Measurements from ENCODE around the gene ATP13A3.

ATP13A3 gene

GRCh38 chr3:194399874-194400411 is 86.9 kb downstream of the ATP13A3 start:
- DNase-seq = no peak
- Mint-ChIP-seq H3K27me3 (peaks cover 17 to 34% of the 10 kb centered on the region in 2 donors), H3K9me3 (no peaks in the 10 kb centered on the region), H3K4me3 (no peak overlapping the region), H3K27ac (no peak overlapping the region), H3K36me3 (ENCODE audit: insufficient read depth) (peaks cover 10% of the 10 kb centered on the region), H3K4me1 (ENCODE audit: low read depth in 2 of 2) (peaks cover 21 to 25% of the 10 kb centered on the region in 2 donors)
- ATAC-seq (replicated peaks) = no peak

- DNase-seq = no peak
- ATAC-seq (replicated peaks) = no peak
- H3K36me3 Mint-ChIP-seq (ENCODE audit: insufficient read depth) = peaks cover 7% of the 10 kb centered on the region
- H3K27me3 Mint-ChIP-seq = peaks cover 17 to 34% of the 10 kb centered on the region in 2 donors
- peaks cover 21 to 25% of the 10 kb centered on the region in 2 donors for H3K4me1 Mint-ChIP-seq (ENCODE audit: low read depth in 2 of 2)
- peak within 1 kb of the TSS; percentile 77 to 89 for H3K4me3 Mint-ChIP-seq
- no peak within 1 kb of the TSS for H3K27ac Mint-ChIP-seq
- no peaks in the 10 kb centered on the region for H3K9me3 Mint-ChIP-seq
Observed at GRCh38 chr3:194399166-194399565, 87.6 kb downstream of the ATP13A3 start, which contains the start of gene GP5. GP5 (minus strand) TSS chr3:194399266; CDS start chr3:194398282, 984 bp downstream.

- peaks cover 7% of the 10 kb centered on the region for H3K36me3 Mint-ChIP-seq (ENCODE audit: insufficient read depth)
Observed at GRCh38 chr3:194397757-194398312, 89.0 kb downstream of the ATP13A3 start.

GRCh38 chr3:194396859-194397756 is 89.7 kb downstream of the ATP13A3 start:
- ATAC-seq (replicated peaks) (peak; percentile 62), DNase-seq (peak in 1 of 3 experiments; percentile 10)
- peaks cover 21 to 25% of the 10 kb centered on the region in 2 donors for H3K4me1 Mint-ChIP-seq (ENCODE audit: low read depth in 2 of 2)
- no peaks in the 10 kb centered on the region for H3K9me3 Mint-ChIP-seq
- H3K4me3 Mint-ChIP-seq = peak overlapping the region; percentile 77 to 89
- H3K27me3 Mint-ChIP-seq = peaks cover 17 to 34% of the 10 kb centered on the region in 2 donors
- H3K36me3 Mint-ChIP-seq (ENCODE audit: insufficient read depth) = peaks cover 7% of the 10 kb centered on the region
- peak overlapping the region in 1 of 2 donors; percentile 57 for H3K27ac Mint-ChIP-seq

More at GRCh38 chr3:194397757-194398312, 89.0 kb downstream of the ATP13A3 start:
- peak; percentile 51 for ATAC-seq (replicated peaks)
- Mint-ChIP-seq H3K27ac (peak overlapping the region in 1 of 2 donors; percentile 57), H3K9me3 (no peaks in the 10 kb centered on the region), H3K4me1 (ENCODE audit: low read depth in 2 of 2) (peaks cover 21 to 25% of the 10 kb centered on the region in 2 donors), H3K4me3 (peak overlapping the region; percentile 77 to 89), H3K27me3 (peaks cover 17 to 34% of the 10 kb centered on the region in 2 donors)
- DNase-seq = peak in 1 of 3 experiments; percentile 12

DNA sequence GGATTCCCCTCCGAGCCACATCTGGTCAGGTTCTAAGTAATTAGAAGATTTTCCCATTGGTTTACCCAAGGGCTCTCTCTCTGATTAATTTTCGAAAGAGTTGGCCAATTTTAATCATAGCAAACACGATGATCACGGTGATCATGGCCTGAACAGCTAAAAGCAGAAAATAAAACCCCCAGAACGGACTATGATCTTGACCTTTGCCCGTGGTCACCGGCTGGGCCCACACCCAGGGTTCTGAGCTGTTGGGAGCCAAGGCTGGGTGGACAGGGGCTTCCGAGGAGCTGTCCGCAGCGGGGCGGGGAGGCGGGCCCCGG is 90.3 kb downstream of the ATP13A3 start:
- H3K4me3 Mint-ChIP-seq = peak overlapping the region; percentile 77 to 89
- peaks cover 17 to 34% of the 10 kb centered on the region in 2 donors for H3K27me3 Mint-ChIP-seq
- H3K27ac Mint-ChIP-seq = no peak overlapping the region
- DNase-seq = no peak
- H3K36me3 Mint-ChIP-seq (ENCODE audit: insufficient read depth) = peaks cover 7% of the 10 kb centered on the region
- peaks cover 21 to 25% of the 10 kb centered on the region in 2 donors for H3K4me1 Mint-ChIP-seq (ENCODE audit: low read depth in 2 of 2)
- H3K9me3 Mint-ChIP-seq = no peaks in the 10 kb centered on the region
- no peak for ATAC-seq (replicated peaks)

DNA sequence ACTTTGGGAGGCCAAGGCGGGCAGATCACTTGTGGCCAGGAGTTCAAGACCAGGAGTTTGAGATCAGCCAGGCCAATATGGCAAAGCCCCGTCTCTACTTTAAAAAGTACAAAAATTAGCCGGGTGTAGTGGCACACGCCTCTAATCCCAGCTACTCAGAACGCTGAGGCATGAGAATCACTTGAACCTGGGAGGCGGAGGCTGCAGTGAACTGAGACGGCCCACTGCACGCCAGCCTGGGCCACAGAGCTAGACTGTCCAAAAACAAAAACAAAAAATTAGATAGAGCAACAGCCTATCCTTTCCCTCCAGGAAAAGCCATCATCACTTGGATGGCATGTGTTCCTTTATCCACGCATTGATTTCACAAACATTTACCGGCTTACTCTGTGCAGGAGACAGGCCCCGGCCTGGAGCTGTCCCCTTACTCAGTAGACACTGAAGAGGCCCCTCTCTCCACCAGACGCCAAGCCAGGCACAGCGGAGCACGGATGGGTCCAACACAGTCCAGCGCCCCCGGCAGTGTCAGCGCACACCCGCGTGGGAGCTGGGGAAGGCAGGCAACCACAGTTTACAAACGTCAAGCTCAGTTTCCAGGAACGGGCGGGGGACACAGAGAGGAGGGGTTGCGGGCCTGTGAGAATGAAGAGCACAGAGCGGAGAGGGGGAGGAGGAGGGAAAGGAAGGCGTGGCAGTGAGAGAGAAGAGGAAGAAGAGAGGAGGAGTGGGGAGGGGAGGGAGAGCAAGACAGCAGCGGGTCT is 90.8 kb downstream of the ATP13A3 start:
- ATAC-seq (replicated peaks) (peak; percentile 40), DNase-seq (no peak)
- Mint-ChIP-seq H3K27ac (peak overlapping the region in 1 of 2 donors; percentile 57), H3K9me3 (no peaks in the 10 kb centered on the region), H3K36me3 (ENCODE audit: insufficient read depth) (peaks cover 7% of the 10 kb centered on the region), H3K4me3 (peak overlapping the region; percentile 77 to 89), H3K27me3 (peaks cover 17 to 34% of the 10 kb centered on the region in 2 donors), H3K4me1 (ENCODE audit: low read depth in 2 of 2) (peaks cover 21 to 25% of the 10 kb centered on the region in 2 donors)

- DNase-seq (no peak), ATAC-seq (replicated peaks) (no peak)
- peaks cover 7% of the 10 kb centered on the region for H3K36me3 Mint-ChIP-seq (ENCODE audit: insufficient read depth)
- H3K27ac Mint-ChIP-seq = peak overlapping the region in 1 of 2 donors; percentile 57
- peaks cover 20 to 24% of the 10 kb centered on the region in 2 donors for H3K4me1 Mint-ChIP-seq (ENCODE audit: low read depth in 2 of 2)
- peak overlapping the region; percentile 77 to 89 for H3K4me3 Mint-ChIP-seq
- peaks cover 17 to 33% of the 10 kb centered on the region in 2 donors for H3K27me3 Mint-ChIP-seq
- no peaks in the 10 kb centered on the region for H3K9me3 Mint-ChIP-seq
Observed at GRCh38 chr3:194395212-194395611, 91.6 kb downstream of the ATP13A3 start.

- no peak for ATAC-seq (replicated peaks)
- H3K9me3 Mint-ChIP-seq = no peaks in the 10 kb centered on the region
- H3K27me3 Mint-ChIP-seq = peaks cover 13 to 31% of the 10 kb centered on the region in 2 donors
- peaks cover 7% of the 10 kb centered on the region for H3K36me3 Mint-ChIP-seq (ENCODE audit: insufficient read depth)
- H3K4me1 Mint-ChIP-seq (ENCODE audit: low read depth in 2 of 2) = peaks cover 5 to 15% of the 10 kb centered on the region in 2 donors
- H3K4me3 Mint-ChIP-seq = no peak overlapping the region
- H3K27ac Mint-ChIP-seq = no peak overlapping the region
- no peak for DNase-seq
Observed at GRCh38 chr3:194392576-194392975, 94.2 kb downstream of the ATP13A3 start.

- no peak overlapping the region for H3K27ac Mint-ChIP-seq
- no peaks in the 10 kb centered on the region for H3K9me3 Mint-ChIP-seq
- H3K4me1 Mint-ChIP-seq (ENCODE audit: low read depth in 2 of 2) = peaks cover 0 to 6% of the 10 kb centered on the region in 2 donors
- ATAC-seq (replicated peaks) (no peak), DNase-seq (no peak)
- no peaks in the 10 kb centered on the region for H3K36me3 Mint-ChIP-seq (ENCODE audit: insufficient read depth)
- peaks cover 6 to 26% of the 10 kb centered on the region in 2 donors for H3K27me3 Mint-ChIP-seq
- no peak overlapping the region for H3K4me3 Mint-ChIP-seq
Observed at GRCh38 chr3:194390835-194391234, 96.0 kb downstream of the ATP13A3 start.

GRCh38 chr3:194389269-194389668 is 97.5 kb downstream of the ATP13A3 start:
- Mint-ChIP-seq H3K9me3 (no peaks in the 10 kb centered on the region), H3K4me3 (no peak overlapping the region), H3K27me3 (peaks cover 12 to 21% of the 10 kb centered on the region in 2 donors), H3K4me1 (ENCODE audit: low read depth in 2 of 2) (peaks cover 0 to 5% of the 10 kb centered on the region in 2 donors), H3K27ac (no peak overlapping the region), H3K36me3 (ENCODE audit: insufficient read depth) (peaks cover under 1% of the 10 kb centered on the region)
- ATAC-seq (replicated peaks) = no peak
- DNase-seq = no peak

DNA sequence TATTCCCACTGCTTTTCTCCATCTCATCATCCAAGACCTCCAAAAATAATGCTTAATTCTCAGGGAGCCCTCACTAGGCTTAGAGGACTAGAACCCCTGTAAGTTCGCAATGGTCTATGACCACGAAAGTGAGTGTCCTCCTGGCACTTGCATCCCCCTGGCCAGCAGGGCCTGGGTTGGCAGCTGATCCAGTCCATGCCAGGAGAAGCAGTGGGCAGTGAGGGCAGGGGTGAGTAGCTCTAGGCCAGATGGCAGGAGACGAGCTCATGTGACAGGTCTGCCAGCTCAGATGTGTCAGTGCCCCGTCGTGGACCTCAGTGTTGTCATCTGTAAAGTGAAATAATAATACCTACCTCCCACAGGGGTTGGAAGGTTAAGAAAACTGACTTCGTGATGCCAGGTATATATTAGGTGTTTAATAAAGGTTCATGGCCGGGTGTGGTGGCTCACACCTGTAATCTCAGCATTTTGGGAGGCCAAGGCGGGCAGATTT is 98.8 kb downstream of the ATP13A3 start:
- ATAC-seq (replicated peaks) (no peak), DNase-seq (no peak)
- no peak overlapping the region for H3K27ac Mint-ChIP-seq
- H3K4me3 Mint-ChIP-seq = no peak overlapping the region
- H3K4me1 Mint-ChIP-seq (ENCODE audit: low read depth in 2 of 2) = peaks cover 0 to 5% of the 10 kb centered on the region in 2 donors
- H3K27me3 Mint-ChIP-seq = peaks cover 25 to 33% of the 10 kb centered on the region in 2 donors
- no peaks in the 10 kb centered on the region for H3K9me3 Mint-ChIP-seq
- peaks cover 3% of the 10 kb centered on the region for H3K36me3 Mint-ChIP-seq (ENCODE audit: insufficient read depth)

DNA sequence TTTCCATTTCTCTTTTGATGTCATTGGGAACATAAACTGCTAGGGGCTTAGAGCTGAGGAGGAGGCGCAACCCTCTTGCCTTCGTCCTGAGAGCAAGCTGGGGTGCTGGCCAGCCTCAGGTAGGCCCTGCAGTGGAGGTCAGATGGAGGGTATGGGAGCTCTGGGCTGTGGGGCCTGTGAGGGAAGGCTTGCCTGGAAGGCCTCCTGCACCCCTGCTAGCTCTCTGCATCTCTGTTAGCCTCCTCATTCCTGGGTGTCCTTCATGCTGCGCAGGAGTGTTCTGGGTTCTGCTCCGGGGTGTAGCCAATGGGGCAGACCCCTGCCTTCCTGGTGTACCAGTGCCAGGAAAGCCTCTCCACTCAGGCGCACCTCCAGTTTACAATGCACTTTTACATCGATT is 99.5 kb downstream of the ATP13A3 start:
- Mint-ChIP-seq H3K4me1 (ENCODE audit: low read depth in 2 of 2) (peaks cover 0 to 5% of the 10 kb centered on the region in 2 donors), H3K9me3 (no peaks in the 10 kb centered on the region), H3K4me3 (no peak overlapping the region), H3K27ac (no peak overlapping the region), H3K27me3 (peaks cover 32 to 40% of the 10 kb centered on the region in 2 donors), H3K36me3 (ENCODE audit: insufficient read depth) (peaks cover 3% of the 10 kb centered on the region)
- no peak for DNase-seq
- ATAC-seq (replicated peaks) = no peak

DNA sequence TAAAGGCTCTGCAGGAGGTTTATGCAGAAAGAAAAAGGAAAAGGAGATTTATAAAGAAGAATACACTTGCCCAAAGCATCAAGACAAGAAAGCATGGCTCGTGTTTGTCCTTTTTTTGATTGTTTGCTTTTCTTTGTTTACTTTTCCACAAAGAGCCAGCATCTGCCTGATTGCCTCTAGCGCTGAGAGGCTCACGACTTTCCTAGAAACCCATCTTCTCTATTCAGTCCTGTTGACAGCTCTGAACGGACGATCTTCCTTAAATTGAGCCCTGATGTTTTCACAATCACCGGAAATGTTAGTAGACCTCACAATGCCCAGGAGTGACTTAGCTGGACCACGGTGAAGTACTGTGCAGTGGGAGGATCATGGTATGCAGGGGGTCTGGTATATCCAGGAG is 100.2 kb downstream of the ATP13A3 start:
- Mint-ChIP-seq H3K4me3 (no peak overlapping the region), H3K9me3 (no peaks in the 10 kb centered on the region), H3K27me3 (peaks cover 37 to 40% of the 10 kb centered on the region in 2 donors), H3K36me3 (ENCODE audit: insufficient read depth) (peaks cover 3% of the 10 kb centered on the region), H3K4me1 (ENCODE audit: low read depth in 2 of 2) (peaks cover 0 to 5% of the 10 kb centered on the region in 2 donors), H3K27ac (no peak overlapping the region)
- DNase-seq = no peak
- ATAC-seq (replicated peaks) = no peak
